ENCODE measurements around the gene ALK. TPM values are rescaled to one million over a fixed set of nuclear protein-coding genes. Genes with fewer than 3 reads are reported as not detected.

ALK gene
- total and polyA plus RNA-seq, 10 of the 15 experiments (the other 5 are each of a cell fraction or from before 2014, with no cell fraction given), result 0.11 TPM; not detected in 9

- ChIA-PET RAD21 (ENCODE audit: unreplicated experiment) (no interaction called here), CTCF (no interaction called here), POLR2A (no interaction called here), SMC1A (ENCODE audit: uncharacterized antibody, unreplicated experiment) (no interaction called here)
- Histone ChIP-seq H3K4me2 (ENCODE audit: control insufficient read depth, insufficient read depth) (no peak overlapping the region), H3K9ac (ENCODE audit: control insufficient read depth, insufficient read depth, low read length) (no peak overlapping the region), H3K9me3 (replicated peaks; ENCODE audit: control insufficient read depth, insufficient read depth, low read length) (no peaks in the 10 kb centered on the region), H3K4me3 (no peak overlapping the region), H2AFZ (ENCODE audit: control insufficient read depth, low read depth, low read length) (no peak overlapping the region), H3K27me3 (replicated peaks in 1 of 2; ENCODE audit: control insufficient read depth in 2 of 2, insufficient read depth in 2 of 2, low read length in 1 of 2) (no peaks in the 10 kb centered on the region), H3K27ac (ENCODE audit: control insufficient read depth, insufficient read depth) (no peak overlapping the region), H3K4me1 (ENCODE audit: control insufficient read depth, insufficient read depth, low read length) (no peaks in the 10 kb centered on the region), H4K20me1 (ENCODE audit: control insufficient read depth, insufficient read depth) (no peaks in the 10 kb centered on the region), H3K79me2 (ENCODE audit: control insufficient read depth, insufficient read depth, low read length) (no peaks in the 10 kb centered on the region), H3K36me3 (ENCODE audit: control insufficient read depth in 2 of 2, insufficient read depth in 2 of 2, low read length in 1 of 2) (no peaks in the 10 kb centered on the region; a peak in 1 of 4 replicates)
- WGBS (ENCODE audit: insufficient coverage, insufficient replicate concordance, low lambda C conversion rate, missing lambda C conversion rate), result 46% methylated on average over 2 of the region's 2 CpGs
- no peak for FAIRE-seq
- no TSS peak for BruUV-seq (replicated peaks)
- no peak for DNase-seq (ENCODE audit: low read depth, low spot score)
- in situ Hi-C loops (cut with MboI) (no loop called here), intact Hi-C loops (cut with micrococcal nuclease; ENCODE audit: unreplicated experiment) (no loop called here)
- no peak for ATAC-seq
- no peak for TF ChIP-seq GABPA (IDR thresholded peaks at IDR 0.05; ENCODE audit: low read depth)
- TF ChIP-seq MLLT1 (IDR thresholded peaks at IDR 0.05), result no peak
- no peak for TF ChIP-seq CTCF (IDR thresholded peaks at IDR 0.05 in 2 of 3, conservative IDR thresholded peaks at IDR 0.05 in 1 of 3; ENCODE audit: control insufficient read depth in 2 of 3, extremely low read depth in 1 of 3, insufficient read depth in 1 of 3, low read depth in 3 of 3, low read length in 3 of 3)
- TF ChIP-seq CEBPZ (IDR thresholded peaks at IDR 0.05; ENCODE audit: low read depth, low read length), result no peak
- no peak for TF ChIP-seq RAD51 (IDR thresholded peaks at IDR 0.05)
- no peak for TF ChIP-seq NR2C2 (IDR thresholded peaks at IDR 0.05; ENCODE audit: borderline replicate concordance, control insufficient read depth, insufficient read length, low read depth)
- no peak for TF ChIP-seq MYC (IDR thresholded peaks at IDR 0.05; ENCODE audit: insufficient read depth, insufficient read length, insufficient replicate concordance, low read length, severe bottlenecking)
- no peak for TF ChIP-seq ZBTB33 (IDR thresholded peaks at IDR 0.05)
- no peak for TF ChIP-seq RB1 (IDR thresholded peaks at IDR 0.05; ENCODE audit: borderline replicate concordance)
- no peak for TF ChIP-seq NFYB (IDR thresholded peaks at IDR 0.05; ENCODE audit: insufficient read depth, low read depth, low read length)
- no peak for TF ChIP-seq CHD2 (IDR thresholded peaks at IDR 0.05; ENCODE audit: borderline replicate concordance, low read depth, low read length)
- TF ChIP-seq HCFC1 (IDR thresholded peaks at IDR 0.05; ENCODE audit: low read length), result no peak
- no peak for TF ChIP-seq CEBPB (IDR thresholded peaks at IDR 0.05; ENCODE audit: borderline replicate concordance in 1 of 2, low read depth in 2 of 2, low read length in 2 of 2)
Observed at GRCh38 chr2:29174937-29175336, 746.4 kb downstream of the ALK start.

Measured in GM12878 (cell line).